ENCODE results near the gene HSPE1.

- no peak for TF ChIP-seq POLR2A (IDR thresholded peaks at IDR 0.05)
- TF ChIP-seq, protein P1, sequence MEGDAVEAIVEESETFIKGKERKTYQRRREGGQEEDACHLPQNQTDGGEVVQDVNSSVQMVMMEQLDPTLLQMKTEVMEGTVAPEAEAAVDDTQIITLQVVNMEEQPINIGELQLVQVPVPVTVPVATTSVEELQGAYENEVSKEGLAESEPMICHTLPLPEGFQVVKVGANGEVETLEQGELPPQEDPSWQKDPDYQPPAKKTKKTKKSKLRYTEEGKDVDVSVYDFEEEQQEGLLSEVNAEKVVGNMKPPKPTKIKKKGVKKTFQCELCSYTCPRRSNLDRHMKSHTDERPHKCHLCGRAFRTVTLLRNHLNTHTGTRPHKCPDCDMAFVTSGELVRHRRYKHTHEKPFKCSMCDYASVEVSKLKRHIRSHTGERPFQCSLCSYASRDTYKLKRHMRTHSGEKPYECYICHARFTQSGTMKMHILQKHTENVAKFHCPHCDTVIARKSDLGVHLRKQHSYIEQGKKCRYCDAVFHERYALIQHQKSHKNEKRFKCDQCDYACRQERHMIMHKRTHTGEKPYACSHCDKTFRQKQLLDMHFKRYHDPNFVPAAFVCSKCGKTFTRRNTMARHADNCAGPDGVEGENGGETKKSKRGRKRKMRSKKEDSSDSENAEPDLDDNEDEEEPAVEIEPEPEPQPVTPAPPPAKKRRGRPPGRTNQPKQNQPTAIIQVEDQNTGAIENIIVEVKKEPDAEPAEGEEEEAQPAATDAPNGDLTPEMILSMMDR (IDR thresholded peaks at IDR 0.05) = no peak
These were observed 2.5 kb downstream of the HSPE1 start for GRCh38 chr2:197502685-197503084.

All from esophagus squamous epithelium (tissue), 4 donors.